Stimulated activated CD4-positive, alpha-beta T cell treated with anti-CD3 and anti-CD28 coated beads, TNF-alpha, amount 100 ng/mL, for 48 hours (primary cell): ENCODE data around the gene IL22RA2.
"Not testable (repeated sequence)": the region's sequence is repeated elsewhere in the genome, so short reads cannot be mapped to it uniquely, and the experiment has no call there.

Experiments
- DNase-seq, 3 donors: peaks; one replicate each; pipeline ENCODE4 v3.0.0-alpha.2; 2020; ENCODE audit warnings: low read depth in 3 of 3

The IL22RA2 gene, protein sequence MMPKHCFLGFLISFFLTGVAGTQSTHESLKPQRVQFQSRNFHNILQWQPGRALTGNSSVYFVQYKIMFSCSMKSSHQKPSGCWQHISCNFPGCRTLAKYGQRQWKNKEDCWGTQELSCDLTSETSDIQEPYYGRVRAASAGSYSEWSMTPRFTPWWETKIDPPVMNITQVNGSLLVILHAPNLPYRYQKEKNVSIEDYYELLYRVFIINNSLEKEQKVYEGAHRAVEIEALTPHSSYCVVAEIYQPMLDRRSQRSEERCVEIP

DNA sequence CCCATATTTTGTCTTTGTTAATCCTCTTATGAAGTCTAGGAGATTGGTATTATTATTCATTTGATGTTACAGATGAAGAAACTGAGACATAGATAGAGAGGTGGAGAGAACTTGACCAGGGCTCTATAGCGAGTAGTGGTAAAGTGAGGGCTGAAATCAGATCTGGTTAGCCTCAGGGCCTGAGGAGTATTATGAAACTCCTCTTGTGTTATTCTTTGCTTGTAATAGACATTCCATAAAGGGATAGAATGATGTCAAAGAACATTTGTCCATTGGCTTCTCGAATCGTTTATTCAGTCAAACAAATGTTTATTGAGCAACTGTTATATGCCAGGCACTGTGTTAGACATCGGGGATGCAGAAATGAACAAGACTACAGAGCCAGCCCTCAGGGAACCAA, at the start of gene IL22RA2:
Gene IL22RA2, minus strand, starts transcription at position 144 of the 400 bp plus-strand sequence. CDS start 11,895 bp downstream, outside the sequence.
- no peak for DNase-seq

DNA sequence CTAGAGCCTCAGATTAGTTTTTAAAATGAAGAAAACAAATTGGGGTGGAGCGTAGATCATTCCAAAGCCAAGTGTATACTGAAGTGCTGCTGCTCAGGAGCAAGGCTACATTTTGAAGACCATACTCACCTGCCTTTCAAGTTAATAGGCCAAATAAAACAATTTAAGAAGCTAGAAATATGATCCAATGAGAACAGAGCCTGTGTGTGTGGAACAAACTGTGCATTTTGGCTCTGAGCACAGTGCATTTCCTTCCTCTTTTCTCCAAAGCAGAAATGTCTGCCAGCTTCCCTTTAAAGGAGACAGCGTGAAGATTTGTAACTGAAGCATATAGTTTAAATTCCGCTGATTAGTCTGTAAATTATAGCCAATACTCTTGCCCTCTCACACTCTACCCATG, 48.9 kb upstream of the IL22RA2 start:
- no peak for DNase-seq

DNA sequence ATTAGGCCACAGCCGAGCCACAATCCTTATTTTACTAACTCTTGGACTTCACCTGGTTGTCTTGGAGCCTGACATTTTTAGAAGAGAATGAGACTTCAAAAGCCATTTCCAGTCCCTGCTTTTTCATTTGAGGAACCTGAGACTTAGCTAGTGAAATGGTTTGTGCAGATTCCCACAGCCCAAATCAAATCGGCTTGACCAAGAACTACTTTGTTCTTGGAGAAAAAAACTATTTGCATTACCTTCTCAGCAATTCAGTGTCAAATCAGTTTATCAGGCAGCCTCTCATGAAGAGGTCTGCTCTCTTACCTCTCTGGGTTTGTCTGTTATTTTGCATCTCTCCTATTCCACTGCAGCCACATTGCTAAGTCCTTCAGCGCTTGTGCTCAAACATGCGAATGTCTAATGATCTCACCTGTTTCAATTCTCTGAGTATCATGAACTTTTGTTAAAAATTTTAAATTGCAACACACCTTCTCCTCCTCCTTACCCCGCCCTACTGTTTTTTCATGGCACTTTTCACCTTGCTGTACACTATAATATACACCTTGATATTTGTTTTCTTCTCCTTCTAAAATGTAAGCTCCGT, 46.3 kb upstream of the IL22RA2 start:
- DNase-seq, result no peak

DNA sequence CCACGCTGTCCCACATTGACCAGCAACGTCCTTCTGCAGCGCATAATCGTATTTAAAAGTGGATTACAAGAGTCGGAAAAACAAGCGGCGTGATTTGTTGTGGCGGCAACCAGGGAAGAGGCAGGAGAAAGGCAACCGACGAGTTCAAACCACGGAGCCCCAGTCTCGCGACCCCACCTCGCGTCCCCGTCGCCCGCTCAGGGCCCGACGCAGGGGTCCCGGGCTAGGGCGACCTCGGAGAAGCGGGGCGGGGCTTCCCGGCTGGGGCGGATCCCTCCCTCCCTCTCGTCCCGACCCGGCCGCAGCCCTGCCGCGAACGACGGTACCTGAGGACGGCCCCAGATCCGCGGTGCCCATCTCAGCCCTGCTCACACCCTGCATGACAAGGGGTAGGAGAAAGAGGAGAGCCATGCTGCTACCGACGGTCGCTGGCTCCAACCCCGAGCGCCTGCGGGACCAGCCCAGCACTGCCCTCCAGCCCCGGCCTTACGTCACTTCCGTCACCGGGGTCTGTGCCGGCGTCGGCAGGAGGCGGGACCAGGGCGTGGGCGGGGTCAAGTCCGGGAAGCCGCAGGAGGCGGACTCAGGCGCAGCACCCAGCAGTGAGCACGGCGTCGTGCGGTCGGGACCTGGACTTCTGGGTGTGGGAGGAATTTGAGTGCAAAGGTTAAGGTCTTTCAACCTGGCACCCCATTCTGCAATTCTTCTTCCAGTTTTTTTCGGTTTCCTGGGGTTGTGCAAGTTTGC, 45.6 kb upstream of the IL22RA2 start, which contains the start of gene IFNGR1:
Gene IFNGR1, minus strand, starts transcription at position 469 of the 747 bp plus-strand sequence. Its CDS starts 58 bp downstream, at position 411.
- peak; percentile 91 to 99 (median 92) for DNase-seq

DNA sequence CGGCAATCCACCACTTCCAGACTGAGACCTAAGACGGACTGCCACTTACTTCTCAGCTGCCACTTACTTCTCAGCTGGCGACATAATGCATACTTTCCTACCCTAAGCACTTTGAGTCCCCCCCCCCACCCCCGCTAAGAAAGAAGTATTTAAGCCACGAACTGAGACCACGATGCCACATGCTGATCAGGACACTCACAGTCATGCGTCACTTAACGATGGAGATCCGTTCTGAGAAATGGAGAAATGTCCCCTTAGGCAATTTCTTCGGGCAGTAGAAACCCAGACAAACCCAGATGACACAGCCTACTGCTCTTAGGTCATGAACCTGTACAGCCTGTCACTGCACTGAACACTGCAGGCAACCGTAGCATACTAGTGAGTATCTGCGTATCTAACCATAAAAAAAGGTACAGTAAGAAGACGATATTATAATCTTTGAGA, 45.1 kb upstream of the IL22RA2 start:
- peak in 1 of 3 donors; percentile 19 for DNase-seq

DNA sequence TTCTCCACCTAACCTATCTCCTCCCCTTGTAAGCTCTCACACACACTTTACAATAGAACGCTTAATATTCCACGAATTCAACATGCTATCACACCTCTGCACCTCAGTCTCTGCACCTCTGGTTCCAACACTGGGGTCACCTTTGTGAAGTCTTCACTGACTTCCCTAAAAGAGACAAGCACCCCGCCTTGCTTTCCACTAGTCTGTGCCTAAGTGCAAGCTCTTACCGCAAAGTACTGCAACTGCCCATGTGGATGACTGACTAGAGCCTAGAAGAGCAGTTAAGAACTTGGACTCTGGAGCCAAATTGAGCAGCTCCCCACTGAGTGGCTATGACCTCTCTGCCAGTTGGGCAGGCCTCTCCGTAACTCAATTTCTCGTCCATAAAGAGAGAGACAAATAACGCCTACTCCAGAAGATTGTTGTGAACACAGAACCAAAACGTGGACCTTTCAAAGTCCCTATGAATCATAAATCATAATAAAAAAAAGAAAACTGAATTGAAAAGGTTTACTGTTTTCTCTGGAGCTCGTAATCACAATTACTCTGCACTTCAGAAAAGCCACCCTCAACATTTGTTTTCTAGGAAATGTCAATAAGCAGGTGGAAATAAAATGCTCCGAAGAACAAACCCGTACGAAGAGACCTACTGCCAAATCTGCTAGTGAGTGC, 44.5 kb upstream of the IL22RA2 start:
- DNase-seq, result no peak

DNA sequence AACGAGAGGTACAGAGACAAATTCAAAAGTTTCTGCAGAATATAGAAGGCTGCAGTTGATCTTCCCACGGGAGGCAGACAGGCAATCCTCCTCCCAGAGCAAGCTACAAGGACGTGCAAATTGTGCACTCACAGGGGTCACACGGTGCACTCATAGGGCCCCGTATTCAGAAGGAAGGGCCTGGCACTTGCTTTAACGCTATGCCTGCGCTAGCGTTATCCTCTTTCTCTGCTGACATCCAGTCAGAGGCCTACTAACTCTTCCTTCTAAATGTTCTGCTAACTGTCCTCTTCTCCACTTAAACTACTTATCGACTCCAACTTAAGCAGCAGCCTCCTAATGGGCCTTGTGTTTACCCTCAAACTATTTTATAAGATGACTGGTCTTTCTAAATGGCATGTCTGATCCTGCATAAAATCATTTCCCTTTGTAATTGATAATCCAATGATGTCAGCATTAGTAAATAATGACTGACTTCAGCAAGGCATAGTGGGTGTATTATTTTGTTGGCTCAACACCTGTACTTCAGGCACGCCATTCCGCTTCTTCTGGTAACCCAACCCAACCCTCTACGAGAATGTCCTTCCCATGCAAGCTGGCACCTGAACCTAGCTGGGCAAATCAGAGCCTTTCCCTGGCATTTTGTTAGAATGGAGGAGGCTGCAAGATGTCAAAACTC, 43.6 kb upstream of the IL22RA2 start:
- DNase-seq, result no peak

DNA sequence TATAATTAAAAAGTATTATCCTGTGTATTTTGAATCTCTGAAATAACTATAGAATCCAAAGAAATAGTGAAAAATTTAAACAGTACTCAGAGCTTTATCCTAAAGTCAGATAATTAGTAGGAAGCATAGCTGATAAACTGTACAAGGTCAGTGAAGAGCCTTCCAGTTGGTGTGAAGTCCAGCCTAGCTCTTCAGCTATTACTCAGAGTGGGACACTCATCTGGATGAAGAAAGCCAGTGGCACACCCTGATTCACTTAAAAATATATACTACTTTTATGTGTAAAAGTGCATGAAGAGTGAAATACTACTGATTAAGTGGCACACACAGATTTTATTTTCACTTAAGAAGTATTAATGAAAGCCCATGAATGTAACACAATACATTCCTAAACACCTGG, 42.7 kb upstream of the IL22RA2 start:
- DNase-seq, result no peak

DNA sequence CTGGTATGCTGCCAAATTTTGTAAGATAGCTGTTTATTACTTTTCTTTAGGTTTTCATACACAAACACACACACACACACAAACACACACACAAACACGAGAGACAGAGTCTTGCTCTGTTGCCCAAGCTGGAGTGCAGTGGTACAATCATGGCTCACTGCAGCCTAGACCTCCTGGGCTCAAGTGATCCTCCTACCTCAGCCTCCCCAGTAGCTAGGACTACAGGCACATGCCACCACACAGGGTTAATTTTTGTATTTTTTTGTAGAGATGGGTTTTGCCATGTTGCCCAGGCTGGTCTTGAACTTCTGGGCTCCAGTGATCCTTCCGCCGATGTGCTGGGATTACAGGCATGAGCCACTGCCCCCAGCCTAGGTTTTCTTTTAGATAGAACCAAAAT, 42.2 kb upstream of the IL22RA2 start:
- not testable (repeated sequence) for DNase-seq

DNA sequence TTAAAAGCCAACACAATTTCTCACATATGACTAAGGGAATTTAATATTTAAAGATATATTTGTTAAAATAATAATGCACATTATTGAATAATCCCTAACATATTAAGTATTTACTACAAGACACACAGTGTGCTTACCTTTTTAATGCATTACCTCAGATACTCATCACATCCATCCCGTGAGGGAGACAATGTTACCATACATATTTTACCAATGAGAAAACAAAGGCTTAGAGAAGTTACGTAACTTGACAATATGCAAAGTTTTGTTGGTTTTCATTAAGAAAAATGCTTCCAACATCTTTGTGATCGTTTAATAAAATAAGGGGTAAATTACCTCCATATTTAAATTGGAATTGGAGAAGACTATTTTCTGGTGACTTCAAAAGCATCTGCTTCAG, 41.5 kb upstream of the IL22RA2 start:
- DNase-seq, result no peak

DNA sequence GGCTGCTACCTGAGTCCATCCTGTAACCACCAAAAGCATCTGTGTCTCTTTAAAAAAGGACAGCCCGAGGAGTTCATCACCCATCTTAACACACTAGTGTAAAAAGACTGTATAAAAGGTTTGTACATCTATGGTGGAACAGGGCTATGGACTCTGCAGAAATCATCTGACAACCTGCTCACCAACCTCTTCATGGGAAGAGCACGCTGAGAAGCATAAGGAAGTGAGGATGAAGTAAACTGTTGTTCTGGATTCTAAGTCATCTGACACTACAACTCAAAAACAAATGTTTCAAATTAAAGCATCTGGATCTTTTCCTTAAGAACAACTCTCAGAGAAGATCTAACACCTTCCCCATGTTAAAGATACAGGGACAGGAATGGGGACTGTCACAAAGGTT, 40.4 kb upstream of the IL22RA2 start:
- no peak for DNase-seq

DNA sequence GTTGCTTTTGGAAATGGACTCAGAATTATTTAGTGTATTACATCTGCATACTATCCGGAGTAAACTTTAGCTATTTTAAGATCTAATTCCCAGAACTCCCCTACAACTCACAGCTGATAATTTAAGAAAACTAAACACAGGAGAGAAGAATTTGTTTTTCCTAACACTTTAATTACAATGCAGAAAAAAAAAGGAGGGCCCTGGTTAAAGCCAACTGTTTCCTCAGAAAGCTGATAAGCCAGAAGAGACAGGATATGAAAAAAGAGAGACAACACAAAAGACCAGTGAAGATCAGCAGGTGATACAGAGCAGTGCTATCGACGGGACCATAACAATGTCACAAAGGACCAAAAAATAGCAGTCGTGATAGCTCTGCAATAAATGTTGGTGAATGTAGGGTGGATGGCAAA, 39.9 kb upstream of the IL22RA2 start:
- DNase-seq, result no peak

DNA sequence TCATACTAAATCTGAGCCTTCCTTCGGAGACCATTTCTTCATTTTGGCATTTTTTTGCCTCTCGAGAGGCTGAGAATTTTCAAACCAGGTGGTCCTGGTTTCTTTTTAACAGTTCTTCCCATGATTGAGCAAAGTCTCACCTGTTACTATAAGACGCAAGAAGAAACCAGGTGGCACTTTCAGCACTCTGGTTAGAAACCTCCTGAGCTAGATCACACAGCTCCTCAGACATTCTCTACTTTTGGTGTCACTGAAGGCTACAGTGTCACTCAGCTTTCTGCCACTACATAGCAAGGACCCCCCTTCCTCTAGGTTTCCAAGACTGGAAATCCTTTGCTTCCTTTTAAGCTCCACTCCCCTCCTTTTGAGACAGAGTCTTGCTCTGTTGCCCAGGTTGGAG, 38.5 kb upstream of the IL22RA2 start:
- DNase-seq, result no peak

DNA sequence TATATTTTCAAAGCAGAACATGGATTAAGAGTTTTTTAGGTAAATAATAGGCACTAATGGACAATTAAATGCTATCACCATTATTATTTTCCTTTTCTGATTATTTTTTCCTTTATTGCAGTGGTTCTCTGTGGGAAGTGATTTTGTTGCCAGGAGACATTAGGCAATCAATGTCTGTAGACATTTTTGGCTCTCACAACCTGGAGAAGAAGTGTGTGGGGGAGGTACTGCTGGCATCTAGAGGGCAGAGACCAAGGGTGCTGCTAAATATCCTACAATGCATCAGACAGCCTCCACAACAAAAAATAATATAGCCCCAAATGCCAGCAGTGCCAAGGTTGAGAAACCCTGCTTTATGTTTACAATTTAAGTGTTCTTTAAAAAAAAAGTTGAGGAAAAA, 37.5 kb upstream of the IL22RA2 start:
- DNase-seq, result no peak

DNA sequence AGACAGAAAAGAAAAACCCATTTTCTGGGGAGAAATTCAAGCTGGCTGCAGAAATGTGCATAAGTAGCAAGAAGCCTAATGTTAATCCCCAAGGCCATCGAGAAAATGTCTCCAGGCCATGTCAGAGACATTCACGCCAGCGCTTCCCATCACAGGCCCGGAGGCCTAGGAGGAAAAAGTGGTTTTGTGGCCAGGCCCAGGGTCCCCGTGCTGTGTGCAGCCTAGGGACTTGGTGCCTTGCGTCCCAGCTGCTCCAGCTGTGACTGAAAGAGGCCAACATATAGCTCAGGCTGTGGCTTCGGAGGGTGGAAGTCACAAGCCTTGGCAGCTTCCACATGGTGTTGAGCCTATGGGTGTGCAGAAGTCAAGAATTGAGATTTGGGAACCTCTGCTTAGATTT, 34.8 kb upstream of the IL22RA2 start:
- no peak for DNase-seq

DNA sequence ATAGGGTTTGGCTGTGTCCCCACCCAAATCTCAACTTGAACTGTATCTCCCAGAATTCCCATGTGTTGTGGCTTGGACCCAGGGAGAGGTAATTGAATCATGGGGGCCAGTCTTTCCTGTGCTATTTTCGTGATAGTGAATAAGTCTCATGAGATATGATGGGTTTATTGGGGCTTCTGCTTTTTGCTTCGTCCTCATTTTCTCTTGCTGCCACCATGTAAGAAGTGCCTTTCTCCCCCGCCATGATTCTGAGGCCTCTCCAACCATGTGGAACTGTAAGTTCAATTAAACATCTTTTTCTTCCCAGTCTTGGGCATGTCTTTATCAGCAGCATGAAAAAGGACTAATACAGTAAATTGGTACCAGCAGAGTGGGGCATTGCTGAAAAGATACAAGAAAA, 34.0 kb upstream of the IL22RA2 start:
- not testable (repeated sequence) for DNase-seq

DNA sequence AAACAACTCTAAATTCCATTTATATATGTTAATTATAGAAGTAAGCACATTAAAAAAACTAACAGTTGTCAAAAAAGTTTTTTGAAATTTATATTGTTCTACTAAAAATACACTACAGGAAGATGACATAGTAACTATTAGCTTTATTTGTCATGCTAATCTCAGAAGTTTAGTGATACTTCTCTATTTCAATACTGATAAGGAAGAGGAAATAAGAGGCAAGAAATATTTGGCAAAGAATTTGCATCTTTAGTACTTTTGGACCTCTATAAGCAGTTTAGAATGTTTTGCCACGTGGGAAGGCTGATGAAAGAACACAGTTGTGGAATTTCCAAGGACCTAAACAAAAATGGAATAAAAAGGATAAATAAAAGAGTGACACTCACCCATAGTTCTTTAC, 33.1 kb upstream of the IL22RA2 start:
- no peak for DNase-seq

DNA sequence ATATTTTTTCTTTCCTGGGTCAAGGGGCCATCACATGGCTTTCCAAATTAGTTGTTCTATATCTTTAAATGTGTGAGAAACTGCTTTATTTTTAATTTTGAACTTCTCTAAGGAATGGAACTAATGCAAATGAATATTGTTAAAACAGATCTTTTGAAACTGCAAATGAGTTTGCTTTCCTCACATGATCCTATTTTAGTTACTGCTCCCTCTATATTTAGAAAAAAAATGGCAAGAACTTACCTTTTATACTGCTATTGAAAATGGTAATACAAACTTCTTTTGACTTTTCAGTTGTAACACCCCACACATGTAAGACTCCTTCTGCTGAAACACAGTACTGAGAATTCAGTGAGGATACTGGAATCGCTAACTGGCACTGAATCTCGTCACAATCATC, 29.8 kb upstream of the IL22RA2 start:
- no peak for DNase-seq

DNA sequence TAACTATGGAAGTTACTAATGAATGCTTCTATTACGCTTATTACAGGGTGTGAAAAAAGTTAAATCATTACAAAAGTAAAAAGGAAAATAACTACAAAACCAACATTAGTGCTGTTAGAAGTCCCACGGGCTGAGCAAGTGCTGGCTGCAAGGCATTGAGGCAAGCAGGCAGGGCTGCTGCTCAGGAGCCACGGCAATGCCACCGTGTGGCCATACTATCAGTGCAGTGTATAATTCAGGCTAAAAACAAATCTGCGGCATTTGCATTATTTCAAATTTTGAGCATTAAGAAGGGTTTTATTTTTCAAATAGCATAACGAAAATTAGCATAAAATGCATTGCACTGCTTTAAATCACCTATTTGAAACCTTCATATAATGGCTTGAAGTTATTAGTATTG, 28.6 kb upstream of the IL22RA2 start:
- no peak for DNase-seq

DNA sequence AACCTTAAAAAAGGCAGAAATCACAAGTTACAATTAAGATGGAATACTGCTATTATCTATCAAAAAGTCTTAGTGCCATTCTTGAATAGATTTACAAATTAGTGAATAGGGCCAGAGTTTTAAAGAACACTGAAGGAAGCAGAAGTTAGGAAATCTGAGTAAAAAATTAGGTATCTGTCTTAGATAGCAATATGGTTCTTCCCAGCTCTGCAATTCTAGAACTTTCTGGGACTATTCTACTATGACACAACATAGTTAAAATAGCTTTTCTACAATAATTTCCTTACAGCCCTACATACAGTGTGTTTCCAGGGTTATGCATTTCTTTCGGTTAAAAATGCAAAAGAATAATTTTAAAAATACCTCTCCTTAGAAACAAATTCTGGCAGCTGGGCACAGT, 27.6 kb upstream of the IL22RA2 start:
- no peak for DNase-seq

DNA sequence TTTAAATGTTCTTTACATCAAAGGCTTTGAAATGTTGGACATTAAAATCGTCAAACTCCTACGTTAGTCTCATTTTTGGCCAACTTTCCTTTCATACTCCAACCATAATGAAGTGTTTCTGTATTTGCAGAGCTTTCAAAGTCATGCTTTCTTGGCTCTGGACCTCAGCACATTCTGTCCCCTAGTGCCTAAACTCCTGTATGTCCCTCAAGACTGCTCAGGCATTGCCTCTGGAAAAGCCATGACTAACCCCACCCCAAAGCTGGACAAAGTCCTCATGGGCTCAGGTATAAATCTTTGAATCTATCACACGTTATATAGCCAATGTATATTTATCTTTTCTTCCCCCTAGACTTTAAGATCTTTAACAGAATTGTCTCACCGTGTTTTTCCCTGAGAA, 26.8 kb upstream of the IL22RA2 start:
- DNase-seq, result no peak
